Stimulated activated CD8-positive, alpha-beta memory T cell treated with anti-CD3 and anti-CD28 coated beads, Interleukin-4, amount 100 ng/mL, for 48 hours (primary cell): Measurements from ENCODE around the gene PHF2.
"Not testable (repeated sequence)": the region's sequence is repeated elsewhere in the genome, so short reads cannot be mapped to it uniquely, and the experiment has no call there.

ENCODE experiments used
- DNase-seq: peaks from one replicate; pipeline ENCODE4 v3.0.0-alpha.2; 2020

The PHF2 gene

DNA sequence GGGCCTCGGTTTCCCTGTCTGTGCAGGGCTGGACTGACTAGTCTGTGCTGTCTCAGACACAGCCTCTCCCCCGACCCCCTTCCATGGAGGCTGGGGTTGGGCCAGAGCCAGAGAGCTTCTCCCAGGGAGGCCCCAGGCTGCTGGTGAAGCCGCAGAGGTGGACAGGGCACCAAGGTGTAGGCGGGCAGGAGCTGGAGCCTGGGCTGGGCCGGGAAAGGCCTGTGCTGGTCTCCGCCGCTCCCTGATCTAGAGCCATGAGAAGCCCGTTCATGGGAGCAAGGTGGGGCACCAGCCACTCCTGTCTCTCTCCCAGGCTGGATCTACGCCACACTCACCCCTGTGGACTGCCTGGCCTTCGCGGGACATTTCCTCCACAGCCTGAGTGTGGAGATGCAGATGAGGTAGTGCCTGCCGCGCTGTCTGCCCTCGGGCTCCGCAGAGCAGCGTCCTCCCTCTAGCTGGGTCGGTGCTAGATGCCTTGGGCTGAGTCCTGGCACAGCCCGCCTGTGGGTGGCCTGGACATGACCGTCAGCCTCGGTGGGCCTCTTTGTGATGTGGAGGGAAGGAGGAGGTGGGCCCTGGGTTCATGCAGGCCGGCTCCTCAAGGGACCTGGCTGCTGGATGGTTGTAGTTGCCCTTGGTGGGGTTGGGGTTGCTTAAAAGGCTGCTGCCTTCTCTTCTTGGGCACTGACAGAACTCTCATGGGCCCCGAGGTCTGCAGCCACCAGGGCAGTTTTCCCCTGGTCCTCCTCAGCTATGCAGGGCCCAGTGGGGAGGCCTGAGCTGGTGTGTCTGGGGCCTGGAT is 79.4 kb downstream of the PHF2 start:
- DNase-seq = no peak

DNA sequence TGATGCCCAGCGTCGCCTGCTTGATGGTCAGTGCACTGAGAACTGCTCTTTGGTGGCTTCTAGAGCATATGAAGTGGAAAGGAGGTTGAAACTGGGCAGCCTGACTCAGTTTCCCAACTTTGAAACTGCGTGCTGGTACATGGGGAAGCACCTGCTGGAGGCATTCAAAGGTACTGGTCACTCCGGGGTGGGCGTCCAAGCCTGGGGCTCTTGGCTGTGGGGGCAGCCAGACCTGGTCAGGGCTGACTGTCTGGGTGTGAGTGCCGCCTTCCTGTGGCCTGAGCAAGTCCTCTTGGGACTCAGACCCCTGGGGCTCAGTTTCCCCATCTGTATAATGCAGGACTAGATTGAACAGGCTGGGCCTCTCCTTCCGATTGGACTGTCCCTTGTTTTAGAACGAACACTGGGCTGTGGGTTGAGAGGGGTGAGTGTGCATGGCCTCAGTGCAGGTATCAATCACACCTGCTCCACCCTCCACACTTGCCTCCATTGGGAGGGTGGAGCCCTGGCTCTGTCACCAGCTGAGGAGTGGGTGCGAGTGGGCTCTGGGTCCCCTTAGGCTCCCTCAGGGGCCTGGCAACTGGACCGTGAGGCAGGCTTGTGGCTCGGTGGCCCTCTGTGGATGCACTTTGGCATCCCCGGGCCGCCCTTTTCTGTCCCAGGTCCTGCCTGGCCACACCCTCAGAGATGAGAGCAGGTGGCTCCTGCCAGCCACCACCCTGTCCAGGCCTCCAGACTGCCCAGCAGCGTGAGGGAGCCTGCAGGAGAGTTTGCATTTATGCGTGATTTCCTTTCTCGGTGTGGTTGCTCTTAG is 80.2 kb downstream of the PHF2 start:
- no peak for DNase-seq

DNA sequence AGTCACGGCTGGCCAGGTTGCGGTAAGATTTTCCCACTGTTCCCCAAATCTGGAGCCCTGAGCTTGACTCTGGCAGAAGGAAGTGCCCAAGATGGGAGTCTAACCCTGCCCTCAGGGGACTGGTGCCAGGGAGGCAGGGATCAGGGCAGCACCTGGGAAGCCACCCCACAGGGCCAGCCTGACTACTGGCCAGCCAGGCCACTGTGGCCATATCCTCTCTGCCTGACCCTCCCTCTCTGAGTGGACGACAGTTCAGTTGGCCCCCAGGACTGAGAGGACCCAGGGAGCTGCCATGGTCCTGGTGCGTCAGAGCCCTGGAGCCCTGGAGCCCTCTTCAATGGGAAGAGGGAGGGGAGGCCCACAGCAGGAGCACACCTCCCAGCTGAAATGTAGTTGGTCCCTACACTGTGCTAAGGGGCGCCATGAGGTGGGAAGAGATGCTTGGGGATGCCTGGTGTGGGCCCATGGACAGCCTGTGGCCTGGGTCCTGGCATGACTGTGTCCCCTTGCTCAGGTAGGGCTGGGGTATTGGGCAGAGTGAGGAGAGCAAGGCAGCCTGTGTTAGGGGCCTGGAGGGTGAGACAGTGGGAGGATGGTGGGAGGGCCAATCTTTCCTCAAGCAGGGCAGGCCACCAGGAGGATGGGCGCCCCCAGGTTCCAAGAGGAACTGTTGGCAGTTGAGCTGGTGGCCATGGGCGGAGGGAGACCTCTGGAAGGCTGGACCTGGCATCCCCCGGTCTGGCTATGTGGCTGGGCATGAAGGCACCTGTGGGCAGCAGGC is 81.1 kb downstream of the PHF2 start:
- no peak for DNase-seq

DNA sequence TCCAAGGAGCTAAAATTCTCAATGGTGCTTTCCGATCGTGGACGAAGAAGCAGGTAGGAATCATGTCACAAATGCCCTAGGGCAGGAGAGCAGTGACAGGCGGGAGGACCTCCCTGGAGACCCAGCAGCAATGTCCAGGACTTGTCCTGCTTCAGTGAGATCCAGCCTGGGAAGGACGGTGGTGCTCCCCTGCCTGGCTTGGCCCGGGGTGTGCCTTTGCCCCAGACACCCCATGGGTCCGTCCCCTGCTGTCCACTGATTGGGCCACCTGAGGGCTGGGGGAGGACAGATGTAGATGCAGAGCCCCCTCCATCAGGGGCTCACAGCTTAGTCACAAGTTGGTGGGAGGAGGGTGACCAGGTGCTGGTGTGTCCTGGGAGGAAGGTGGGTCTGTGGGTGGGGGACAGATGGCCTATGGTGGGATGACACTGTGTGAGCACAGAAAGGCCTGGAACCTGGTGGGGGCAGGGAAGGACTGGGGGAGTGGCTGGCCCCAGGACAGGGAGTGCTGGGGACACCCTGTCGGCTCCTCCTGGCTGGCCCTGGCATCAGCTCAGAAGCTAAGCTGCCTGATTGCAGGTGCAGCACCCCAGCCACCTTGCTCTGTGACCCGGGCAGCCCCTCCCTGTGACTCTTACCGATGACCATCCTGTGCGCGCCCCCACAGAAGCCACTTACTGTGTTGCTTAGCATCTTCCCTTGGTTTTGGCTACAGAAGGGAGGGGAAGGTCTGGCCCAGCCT is 82.0 kb downstream of the PHF2 start:
- no peak for DNase-seq

DNA sequence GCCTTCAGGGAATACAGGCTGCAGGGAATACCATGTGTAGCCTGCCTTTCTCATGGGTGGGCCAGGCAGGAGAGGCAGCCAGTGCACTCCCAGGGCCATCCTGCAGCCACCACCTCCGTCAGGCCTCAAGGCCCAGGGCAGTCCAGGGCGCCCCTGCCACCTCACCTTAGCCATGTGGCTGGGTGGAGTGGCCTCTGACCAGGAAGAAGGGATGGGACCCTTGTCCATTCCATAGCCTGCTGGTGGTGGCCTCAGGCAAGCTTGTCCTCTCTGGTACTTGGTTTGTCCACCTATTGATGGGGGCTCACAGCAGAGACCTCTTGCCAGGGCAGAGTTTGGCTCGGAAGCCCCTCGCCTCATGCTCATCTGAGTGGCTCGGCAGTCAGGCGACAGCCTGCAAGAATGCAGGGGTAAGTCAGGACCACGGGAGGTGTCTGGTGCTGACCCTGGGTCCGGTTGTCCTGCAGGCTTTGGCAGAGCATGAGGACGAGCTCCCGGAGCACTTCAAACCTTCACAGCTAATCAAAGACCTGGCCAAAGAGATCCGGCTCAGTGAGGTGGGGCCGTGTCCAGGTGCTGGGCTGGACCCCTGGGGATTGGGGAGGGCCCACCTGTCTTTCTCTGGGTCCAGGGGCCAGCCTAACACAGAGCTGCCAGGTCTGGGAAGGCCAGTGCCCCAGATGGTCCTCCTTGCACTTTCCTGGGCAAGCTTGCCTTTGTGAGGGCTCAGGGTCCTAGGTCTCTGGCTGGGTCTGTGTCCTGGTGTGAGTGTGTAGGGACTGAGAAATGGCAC is 82.9 kb downstream of the PHF2 start:
- no peak for DNase-seq

DNA sequence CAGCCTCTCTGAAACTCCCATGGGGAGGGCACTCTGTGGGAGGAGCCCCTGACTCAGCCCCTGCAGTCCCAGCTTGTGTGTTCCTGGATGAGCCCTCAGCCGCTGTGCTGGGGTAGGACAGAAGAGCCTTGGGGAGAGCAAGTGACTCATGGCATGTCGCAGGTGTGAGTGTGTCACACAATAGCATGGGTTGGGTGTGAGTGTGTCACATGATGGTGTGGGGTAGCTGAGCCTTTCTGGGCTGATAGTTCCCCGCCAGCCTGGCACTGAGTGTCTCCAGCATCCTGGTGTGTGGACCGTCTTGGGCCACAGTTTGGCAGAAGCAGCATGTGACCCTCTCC is 83.4 kb downstream of the PHF2 start:
- DNase-seq = no peak

DNA sequence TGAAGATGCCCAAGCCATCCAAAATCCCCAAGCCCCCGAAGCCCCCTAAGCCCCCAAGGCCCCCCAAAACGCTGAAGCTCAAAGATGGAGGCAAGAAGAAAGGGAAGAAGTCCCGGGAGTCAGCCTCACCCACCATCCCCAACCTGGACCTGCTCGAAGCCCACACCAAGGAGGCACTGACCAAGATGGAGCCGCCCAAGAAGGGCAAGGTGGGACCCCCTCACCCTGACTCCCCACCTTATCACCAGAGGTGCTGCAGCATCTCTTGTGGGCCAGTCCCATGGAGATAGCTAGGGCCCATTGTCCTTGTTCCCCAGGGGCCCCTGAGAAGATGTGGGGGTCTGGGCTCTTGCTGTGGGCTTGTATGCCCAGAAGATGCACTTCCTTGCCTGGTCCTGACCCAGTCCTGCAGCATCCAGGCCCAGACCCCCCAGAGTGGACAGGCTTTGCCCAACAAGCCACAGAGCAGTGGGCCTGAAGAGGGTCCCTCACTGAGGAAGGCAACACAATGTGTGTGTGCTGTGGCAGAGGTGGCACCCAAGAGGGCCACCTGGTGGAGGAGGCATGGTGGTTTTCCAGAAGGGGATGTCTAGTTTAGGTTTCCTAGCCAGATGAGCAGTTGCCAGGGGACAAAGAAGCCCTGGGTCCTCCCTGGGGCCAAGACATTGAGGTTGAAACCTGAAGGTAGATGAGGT is 84.1 kb downstream of the PHF2 start:
- no peak for DNase-seq

DNA sequence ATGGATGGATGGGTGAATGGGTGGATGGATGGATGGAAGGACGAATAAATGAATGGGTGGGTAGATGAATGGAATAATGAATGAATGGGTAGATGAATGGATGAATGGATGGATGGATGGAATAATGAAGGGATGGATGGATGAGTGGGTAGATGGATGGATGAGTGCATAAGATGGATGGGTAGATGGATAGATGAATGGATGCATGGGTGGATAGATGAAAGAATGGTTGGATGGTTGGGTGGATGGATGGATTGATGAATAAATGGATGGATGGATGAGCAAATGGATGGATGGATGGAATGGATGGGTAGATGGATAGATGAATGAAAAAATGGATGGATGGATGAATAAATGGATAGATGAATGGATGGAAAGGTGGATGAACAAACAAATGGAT is 85.2 kb downstream of the PHF2 start:
- no peak for DNase-seq

DNA sequence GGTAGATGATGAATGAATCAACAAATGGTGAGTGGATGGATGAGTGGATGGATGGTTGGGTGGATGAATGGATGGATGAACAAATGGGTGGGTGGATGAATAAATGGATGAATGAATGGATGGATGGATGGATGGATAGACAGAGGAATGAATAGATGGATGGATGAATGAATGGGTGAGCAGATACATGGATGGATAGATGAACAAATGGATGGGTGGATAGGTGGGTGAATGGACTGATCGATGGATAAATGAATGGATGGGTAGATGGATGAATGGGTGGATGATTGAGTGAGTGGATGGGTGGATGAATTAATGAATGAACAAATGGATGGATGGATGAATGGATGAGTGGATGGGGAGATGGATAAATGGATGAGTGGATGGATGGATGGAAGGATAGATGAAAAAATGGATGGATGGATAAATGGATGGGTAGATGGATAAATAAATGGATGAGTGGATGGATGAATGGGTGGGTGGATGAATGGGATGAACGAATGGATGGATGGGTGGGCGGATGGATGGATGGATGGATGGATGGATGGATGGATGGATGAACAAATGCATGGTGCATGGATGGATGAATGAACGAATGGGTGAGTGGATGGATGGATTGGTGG is 85.7 kb downstream of the PHF2 start:
- DNase-seq = no peak

DNA sequence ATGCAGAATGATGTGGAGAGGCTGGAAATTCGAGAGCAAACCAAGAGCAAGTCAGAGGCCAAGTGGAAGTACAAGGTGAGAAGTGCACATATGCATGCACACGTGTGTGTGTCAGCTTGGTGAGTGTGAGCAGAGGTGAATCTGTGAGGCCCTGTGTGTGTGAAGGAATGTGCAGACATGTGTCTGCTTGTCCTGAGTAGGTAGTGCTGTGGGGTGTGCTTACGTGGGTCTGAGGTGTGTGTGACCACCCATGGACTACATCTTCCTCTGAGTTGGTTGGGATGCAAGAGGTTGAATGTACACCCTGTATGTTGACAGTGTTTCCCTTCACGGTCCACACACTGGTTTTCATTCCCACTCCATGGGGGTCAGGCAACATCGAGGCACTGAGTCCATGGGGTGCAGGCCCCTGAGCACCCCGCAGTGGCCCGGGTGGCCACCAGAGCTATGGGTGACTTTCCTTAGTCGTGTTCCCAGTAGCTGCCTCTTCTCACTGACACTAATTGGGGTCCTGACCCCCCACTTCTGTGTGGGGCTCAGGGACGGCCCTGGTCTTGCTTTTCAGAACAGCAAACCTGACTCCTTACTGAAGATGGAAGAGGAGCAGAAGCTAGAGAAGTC is 86.7 kb downstream of the PHF2 start:
- no peak for DNase-seq

DNA sequence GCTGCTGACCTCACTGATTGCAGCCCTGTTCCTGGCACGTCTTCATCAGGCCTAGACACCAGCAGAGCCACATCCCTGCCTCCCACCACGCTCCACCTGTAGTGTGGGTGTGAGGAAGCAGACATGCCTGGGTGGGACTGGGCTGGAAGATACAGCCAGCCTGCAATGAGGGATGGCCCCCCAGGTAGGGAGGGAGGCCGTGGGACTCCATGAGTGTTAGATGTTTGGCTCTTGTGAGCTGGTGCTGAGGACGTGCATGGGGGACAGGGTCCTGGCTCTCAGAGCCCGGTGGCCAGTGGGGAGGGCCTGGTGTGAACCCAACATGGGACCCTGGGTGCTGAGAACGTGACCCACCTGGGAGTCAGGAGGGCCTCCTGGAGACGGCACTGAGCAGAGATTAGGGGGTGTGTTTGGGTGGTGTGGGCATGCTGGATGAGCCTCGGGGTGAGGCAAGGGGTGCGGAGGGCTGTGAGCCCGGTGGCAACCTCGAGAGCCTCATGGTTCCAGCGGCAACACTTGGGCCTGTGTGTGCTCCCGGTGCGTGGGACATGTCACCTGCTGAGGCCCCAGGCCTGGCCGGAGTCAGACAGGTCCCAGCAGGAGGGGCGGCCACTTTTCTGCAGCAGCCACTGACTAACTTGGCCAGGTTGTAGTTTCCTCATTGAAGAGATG is 87.6 kb downstream of the PHF2 start:
- DNase-seq = no peak

DNA sequence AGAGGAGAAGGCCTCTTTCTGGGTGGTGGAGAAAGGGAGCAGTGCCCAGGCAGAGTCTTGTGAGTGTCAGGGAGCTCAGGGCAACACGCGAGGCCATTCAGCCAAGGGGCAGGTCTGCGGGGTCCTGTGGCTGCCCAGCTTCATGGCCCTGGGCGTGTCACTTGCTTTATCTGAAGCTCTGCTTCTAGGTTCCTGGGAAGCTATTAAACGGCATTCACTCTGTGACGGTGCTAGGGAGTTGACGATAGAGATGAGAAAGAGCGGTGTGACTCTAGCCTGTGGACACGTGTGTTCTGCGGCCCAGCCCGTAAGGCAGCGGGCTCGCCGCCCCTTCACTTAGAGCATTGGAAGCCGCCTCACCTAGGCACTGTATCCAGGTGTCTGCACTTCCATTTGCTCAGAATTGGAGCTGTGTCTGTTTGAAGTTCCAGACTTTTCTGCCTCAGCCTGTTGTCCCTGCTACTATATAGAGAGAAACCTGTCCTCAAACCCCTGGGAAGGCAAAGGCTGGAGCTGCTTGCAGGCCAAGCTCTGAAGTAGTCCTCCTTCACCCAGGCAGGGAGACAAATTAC is 88.3 kb downstream of the PHF2 start:
- no peak for DNase-seq

DNA sequence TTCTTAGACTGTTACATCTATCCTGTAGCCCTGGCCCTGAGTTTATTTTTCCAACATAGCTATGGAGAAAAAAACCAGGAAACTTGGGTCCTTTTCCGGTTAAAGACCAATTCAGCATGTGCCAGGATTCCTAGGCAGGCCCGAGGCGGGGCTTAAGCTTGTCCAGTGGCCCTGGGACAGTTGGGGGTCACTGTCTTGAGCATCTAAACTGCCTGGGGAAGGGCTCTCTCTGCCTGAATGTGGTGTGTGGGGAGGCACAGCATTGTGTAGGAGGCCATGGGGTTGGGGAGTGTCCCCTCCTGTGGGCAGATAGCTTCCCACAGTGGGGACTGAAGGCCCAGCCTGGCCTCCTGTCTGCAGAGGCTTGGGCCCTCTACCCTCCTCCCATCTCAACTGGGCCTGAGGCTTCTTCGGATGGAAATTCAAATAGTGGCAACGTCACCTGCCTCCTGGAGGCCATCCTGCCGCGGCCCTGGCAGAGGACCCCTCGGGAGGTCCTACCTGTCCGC is 88.8 kb downstream of the PHF2 start:
- DNase-seq = no peak

DNA sequence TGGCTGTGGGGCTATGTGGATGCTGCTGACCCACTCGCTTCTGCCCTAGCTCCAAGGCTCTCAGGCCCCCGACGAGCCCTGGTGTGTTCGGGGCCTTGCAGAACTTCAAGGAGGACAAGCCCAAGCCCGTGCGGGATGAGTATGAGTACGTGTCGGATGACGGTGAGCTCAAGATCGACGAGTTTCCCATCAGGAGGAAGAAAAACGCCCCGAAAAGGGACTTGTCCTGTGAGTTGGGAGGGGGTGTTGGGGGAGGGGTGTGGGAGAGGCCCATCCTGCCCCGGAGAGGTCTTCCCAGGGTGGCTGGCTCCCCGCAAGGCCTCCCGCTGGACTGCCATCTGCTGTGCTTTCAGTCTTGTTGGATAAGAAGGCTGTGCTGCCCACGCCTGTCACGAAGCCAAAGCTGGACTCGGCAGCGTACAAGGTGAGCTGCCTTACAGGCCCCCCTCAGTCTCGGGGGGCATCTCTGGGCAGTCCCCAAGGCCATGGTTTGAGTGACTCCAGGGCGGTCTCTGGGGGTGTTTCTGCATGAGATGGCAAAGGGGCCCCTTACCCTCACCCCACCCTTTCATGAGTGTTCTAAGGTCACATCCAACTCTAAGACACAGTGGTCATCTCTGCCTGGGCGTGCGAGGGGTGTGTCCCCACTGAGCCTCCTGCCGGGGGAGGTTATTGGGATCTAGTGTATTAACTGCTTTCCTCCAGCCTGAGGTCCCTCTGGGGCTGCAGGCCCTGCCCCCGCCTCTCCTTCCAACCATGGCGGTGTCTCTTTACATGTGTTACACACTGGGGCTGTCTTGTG is 89.5 kb downstream of the PHF2 start:
- no peak for DNase-seq

DNA sequence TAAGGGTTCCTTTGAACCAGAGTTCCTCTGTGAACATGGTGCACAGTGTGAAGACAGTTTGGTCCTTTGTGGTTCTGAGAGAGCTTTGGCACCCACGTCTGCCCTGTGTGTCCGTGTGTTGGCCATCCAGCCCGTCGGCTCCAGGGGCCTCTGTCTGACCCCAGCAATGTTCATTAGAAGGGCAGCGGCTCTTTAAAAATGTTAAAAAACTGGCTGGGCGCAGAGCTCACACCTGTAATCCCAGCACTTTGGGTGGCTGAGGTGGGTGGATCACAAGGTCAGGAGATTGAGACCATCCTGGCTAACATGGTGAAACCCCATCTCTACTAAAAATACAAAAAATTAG is 90.0 kb downstream of the PHF2 start:
- not testable (repeated sequence) for DNase-seq

DNA sequence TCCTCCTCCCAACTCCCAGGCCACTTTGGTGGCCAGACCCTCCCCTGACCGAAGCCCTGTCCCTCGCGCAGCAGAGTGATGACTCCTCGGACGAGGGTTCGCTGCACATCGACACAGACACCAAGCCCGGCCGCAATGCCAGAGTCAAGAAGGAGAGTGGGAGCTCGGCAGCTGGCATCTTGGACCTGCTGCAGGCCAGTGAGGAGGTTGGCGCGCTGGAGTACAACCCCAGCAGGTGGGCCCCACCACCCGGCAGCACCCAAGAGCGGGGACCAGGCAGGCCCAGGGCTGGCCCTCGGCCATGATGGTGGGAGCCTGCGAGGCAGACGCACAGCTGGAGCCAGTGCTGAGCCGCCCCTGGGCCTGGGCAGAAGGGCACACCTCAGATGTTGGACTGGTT is 90.6 kb downstream of the PHF2 start:
- no peak for DNase-seq

DNA sequence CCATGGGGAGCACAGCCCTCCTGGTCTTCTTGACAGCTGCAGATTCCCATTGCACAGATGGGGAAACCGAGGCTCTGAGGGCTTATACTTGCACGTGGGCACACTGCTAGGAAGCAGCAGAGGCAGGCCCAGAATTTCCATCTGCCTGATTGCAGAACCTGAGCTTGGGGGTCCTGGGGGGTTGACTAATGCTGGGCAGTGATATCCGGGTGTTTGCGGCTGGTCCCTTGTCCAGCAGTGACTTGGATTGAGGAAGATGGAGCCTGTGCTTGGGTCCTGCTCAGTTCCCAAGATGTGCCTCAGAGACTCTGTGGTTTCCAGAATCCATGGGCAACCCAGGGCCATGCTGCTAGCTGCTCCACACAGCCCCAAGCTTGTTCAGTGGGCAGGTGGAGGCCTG is 91.2 kb downstream of the PHF2 start:
- DNase-seq = no peak

DNA sequence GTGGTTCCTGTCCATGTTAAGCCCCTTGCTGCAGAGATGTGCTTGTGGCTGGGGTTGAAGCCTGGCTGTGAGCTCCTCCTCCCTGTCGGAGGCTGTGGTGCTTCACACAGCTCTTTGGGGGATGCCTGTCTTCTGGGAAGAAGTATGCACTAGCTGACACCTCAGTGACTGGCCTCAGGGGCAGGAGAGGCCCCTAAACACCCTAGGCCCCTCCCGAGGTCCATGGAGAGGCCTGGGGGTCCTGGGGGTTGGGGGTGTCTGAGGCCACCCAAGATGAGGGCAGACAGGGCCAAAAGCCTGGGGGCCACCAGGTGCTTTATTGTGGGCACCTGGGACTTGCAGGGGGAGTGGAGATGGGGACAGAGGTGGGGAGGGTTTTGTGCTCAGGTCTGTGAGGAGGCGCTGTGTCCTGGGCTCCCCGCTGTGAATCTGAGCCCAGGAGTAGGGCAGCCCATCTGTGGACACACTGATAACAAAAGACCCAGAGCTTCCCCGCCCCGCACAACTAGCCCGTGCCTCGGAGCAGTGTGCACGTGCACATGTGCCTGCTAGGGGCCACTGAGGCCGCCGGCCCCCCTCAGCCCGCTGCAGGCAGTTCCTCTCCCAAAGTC is 92.0 kb downstream of the PHF2 start:
- DNase-seq = no peak
